Activated gamma-delta T cell treated with Interleukin-2 at 50 U/mL for 16 hours (primary cell): ENCODE data around the gene ERVW-1.
"Not testable (repeated sequence)": the region's sequence is repeated elsewhere in the genome, so short reads cannot be mapped to it uniquely, and the experiment has no call there.

Source experiments
- DNase-seq: peaks from one replicate; pipeline ENCODE4 v3.0.0-alpha.2; 2020

The ERVW-1 gene

GRCh38 chr7:92466682-92467081 lies 11.1 kb downstream of the ERVW-1 start:
- no peak for DNase-seq

DNA sequence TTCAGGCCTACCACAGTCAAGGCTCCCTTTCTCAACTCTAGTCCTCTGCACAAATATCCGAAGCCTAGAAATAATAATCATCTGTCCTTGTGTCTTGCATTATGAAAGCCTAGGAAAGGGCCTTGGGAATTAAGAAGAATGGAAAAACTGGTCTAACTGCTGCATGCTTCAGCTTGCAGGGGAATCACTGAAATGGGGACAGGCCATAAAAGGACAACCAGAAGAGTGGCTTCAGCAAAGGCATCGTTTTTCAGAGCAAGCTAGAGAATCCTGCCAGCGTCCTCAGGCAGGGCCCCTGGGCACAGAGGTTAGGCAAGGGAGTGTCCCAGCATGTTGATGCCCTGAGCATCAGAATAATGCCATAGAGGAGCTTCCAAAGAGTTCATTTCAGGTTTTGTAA lies 13.2 kb downstream of the ERVW-1 start:
- no peak for DNase-seq

DNA sequence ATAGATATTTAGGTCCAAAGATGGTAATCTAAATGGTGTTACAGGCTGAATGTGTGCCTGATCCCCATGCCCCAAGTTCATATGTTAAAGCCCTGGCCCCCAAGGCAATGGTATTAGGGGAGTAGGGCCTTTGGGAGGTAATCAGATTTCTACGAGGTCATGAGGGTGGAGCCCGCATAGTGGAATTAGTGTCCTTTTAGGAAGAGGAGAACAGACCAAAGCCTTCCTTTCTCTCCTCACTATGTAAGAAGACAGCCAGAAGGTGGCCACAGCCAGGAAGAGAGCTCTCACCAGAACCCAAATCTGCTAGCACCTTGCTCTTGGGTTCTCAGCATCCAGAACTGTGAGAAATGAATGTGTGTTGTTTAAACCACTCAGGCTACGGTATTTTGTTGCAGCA lies 15.2 kb downstream of the ERVW-1 start:
- no peak for DNase-seq

- DNase-seq, result no peak
Measured at GRCh38 chr7:92461027-92462003, 16.4 kb downstream of the ERVW-1 start.

GRCh38 chr7:92460510-92460909 lies 17.2 kb downstream of the ERVW-1 start:
- no peak for DNase-seq

GRCh38 chr7:92460109-92460508 lies 17.6 kb downstream of the ERVW-1 start:
- DNase-seq, result no peak

DNA sequence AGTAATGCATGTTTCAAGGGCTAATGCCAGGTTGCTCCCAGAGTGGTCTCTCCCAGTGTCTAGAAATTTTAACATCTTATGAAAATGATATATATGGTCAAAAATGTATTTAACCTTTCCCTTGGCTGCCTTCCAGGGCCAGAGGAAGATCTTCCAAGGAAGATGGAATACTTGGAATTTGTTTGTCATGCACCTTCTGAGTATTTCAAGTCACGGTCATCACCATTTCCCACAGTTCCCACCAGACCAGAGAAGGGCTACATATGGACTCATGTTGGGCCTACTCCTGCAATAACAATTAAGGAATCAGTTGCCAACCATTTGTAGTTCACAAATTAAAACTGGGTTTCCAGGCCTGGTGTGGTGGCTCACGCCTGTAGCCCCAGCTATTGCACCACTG lies 21.5 kb downstream of the ERVW-1 start:
- DNase-seq, result no peak

- DNase-seq, result no peak
Measured at GRCh38 chr7:92451645-92452044, 26.1 kb downstream of the ERVW-1 start.

DNA sequence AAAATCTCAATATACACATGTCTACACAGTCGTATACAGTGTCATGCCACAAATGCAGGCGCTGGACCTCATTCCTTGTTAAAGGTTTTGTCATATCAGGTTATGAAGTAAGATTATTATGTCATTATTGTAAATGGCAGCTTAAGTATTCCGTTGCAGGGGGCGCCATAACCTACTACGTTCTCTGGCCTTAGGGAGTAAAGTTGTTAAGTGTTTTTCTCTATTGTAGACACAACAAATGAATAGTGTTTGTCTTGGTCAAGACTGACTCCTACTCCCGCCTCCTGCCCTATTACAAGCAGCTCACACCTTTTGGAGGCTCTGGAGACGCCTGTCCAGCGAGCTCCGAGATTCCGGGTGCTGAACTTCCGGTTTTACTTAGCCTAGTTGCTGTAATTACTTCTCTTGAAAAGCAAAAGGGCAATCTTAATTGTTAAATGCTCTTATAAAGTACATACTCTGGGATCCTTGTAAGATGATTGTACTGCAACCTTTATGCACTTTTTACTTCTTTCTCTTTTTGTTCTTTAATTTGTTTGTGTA lies 29.5 kb downstream of the ERVW-1 start:
- DNase-seq, result peak; percentile 55

DNA sequence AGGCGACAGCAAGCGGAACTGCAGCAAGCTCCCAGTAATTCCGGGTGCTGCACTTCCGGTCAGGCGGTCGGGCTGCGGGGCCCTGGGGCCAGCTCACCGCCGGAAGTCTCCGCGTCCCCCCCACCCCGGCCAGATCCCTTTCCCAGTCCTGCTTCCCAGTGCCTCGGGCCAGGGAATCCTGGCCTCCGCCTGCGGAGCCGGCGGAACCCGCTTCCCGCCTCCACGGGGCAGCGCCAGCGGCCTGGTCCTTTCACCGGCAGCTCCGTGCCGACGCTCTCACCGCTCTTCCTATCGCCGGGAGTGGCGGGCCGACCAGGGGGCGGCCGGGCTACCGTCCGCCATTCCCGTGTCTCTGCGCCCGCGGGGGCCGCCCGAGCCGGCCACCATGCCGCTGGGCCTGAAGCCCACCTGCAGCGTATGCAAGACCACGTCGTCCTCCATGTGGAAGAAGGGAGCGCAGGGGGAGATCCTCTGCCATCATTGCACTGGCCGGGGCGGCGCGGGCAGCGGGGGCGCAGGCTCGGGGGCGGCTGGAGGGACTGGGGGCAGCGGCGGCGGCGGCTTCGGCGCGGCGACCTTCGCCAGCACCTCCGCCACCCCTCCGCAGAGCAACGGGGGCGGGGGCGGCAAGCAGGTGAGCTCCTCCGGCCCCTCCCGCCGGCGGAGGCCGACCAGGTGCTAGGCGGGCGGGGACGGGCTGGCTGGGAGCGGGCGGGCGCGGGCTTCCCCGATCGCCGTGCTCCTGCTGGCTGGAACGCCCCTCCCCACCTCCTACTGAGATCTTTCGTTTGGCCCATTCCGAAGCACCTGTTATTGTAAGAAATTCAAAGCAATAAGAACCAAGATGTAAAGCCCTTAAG lies 30.2 kb downstream of the ERVW-1 start, which contains the start of gene GATAD1:
Gene GATAD1, plus strand, starts transcription at position 138 of the 860 bp plus-strand sequence. Its CDS starts 248 bp downstream, at position 386.
- peak; percentile 78 for DNase-seq

GRCh38 chr7:92446869-92447344 lies 30.8 kb downstream of the ERVW-1 start:
- DNase-seq, result no peak

DNA sequence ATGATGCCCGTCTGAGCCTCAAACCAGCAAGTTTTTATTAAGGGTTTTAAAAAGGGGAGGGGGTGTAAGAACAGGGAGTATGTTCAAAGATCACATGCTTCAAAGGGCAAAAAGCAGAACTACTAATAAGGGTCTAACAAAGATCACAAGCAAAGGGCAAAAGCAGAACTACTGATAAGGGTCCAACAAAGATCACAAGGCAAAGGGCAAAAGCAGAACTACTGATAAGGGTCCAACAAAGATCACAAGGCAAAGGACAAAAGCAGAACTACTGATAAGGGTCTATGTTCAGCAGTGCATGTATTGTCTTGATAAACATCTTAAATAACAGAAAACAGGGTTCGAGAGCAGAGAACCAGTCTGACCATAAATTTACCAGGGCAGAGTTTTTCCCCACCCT lies 35.0 kb downstream of the ERVW-1 start:
- DNase-seq, result not testable (repeated sequence)

DNA sequence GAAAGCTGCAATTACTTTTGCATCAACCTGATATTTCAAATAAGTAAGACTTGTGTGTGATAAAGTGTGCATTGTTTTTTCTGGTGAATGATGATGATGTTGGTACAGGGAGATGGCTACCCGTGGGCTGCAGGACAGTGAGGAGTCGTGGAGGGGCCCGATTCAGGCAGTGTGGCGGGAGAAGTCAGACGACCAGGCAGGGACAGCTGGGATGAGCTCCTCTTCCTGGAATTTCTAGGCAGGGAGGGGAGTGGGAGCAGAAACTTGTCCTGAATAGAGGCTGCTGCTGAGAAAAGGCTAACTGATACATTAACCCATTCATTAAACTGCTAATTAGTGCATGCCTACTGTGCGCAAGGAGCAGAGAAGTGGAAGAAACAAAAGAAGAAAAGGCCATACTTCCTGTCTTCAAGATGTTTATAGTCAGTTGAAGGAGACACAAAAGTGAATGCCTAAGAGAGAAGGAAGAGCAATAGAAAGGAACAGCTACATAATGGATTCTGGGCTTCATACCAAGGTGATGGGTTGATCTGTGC lies 39.7 kb downstream of the ERVW-1 start:
- DNase-seq, result no peak

DNA sequence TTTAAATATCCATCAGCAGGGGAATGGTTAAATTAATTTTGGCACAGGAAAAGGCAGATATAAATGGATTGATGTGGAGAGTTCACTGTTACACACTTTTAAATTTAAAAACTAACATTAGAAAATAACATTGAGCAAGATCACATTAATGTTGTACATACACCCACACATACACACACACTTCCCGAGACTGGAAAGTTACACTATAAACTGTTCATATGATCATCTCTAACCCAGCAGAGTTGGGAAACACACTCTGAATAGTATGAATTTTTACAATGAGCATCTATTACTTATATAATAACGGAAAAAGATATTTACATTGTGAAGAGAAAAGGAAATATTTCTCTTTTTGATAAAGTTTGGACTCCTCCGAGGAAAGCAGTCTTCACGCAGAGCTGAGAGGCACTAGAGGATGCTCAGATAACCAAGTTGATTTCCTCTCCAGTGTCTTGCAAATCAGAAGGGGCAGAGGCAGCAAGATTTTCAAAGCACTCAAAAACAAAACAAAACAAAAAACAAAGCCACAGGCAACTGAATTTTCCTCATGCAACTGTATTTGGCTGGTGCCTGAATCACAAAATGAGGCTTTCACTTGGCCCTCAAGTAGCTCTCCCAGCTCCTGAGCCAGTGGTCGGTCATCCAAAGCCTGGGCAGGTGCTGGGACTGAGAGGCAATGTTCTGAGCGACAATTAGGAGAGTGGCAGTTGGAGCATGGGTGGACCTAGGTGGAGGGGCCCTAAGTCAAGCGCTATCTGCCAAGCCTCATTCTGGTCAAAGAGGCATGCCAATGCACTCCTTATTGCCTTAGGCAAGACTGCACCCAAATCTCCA lies 40.9 kb downstream of the ERVW-1 start:
- DNase-seq, result no peak

DNA sequence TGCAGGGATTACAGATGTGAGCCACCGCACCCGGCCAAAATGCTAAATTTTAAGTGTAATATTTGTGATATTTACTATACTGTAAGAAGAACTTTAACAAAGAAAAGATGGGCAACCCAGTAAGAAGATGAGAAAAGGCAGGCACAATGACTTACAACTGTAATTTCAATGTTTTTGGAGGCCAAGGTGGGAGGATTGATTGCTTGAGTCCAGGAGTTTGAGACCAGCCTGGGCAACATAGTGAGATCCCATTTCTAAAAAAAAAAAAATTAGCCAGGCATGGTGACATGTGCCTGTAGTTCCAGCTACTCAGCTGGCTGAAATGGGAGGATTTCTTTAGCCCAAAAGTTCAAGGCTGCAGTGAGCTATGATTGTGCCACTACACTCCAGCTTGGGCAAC lies 42.2 kb downstream of the ERVW-1 start:
- no peak for DNase-seq

- no peak for DNase-seq
Measured at GRCh38 chr7:92433019-92433418, 44.7 kb downstream of the ERVW-1 start.

GRCh38 chr7:92432299-92432946 lies 45.3 kb downstream of the ERVW-1 start:
- DNase-seq, result no peak

DNA sequence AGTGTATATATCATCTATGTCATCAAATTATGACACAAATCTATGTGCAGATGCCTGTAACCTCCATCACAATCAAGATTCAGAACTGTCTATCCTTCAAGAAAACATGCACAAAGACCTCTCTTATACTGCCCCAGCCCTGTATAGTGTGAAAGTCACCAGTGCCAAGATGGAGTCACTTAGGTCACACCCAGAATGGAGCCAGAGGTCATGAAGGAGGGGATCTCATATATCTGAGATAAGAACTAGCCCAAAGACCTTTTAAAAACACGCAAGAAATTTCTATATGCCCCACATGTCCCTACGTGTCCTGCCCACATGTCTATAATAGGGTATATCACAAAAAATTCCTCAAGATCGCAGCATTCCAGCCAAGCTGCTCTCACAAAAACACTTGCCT lies 50.6 kb downstream of the ERVW-1 start:
- no peak for DNase-seq

GRCh38 chr7:92425311-92425947 lies 52.3 kb downstream of the ERVW-1 start:
- DNase-seq, result no peak

- no peak for DNase-seq
Measured at GRCh38 chr7:92423710-92424131, 54.0 kb downstream of the ERVW-1 start.

GRCh38 chr7:92422926-92423325 lies 54.8 kb downstream of the ERVW-1 start:
- DNase-seq, result no peak
